ENCODE results near the gene ZBTB8OS. TPM values are rescaled to one million over a fixed set of nuclear protein-coding genes. Genes with fewer than 3 reads are reported as not detected.
"Not testable (repeated sequence)": the region's sequence is repeated elsewhere in the genome, so short reads cannot be mapped to it uniquely, and the experiment has no call there.

ZBTB8OS gene
- 66.2 and 81.1 TPM in 2 replicates for total RNA-seq (2022)
- percentile 76 among the genes with signal in this experiment for Bru-seq, nascent RNA
- percentile 78 among the genes with signal in this experiment for BruChase-seq, experiment 1, labeled RNA remaining after a 6-hour chase
- BruChase-seq, experiment 2, labeled RNA remaining after a 2-hour chase = percentile 85 among the genes with signal in this experiment
- long read RNA-seq, transcript ZBTB8OS-208 (7 exons, 1,601 nt) = major isoform, 28 of 123 reads
- long read RNA-seq, transcript ZBTB8OS-211 (7 exons, 588 nt) = minor isoform, 5 of 123 reads
- long read RNA-seq, transcript ZBTB8OS-202 (7 exons, 598 nt) = minor isoform, 5 of 123 reads
- long read RNA-seq, partial matches to known transcripts = 9 of 123 reads
- long read RNA-seq, other reads (novel, unspliced or antisense) = 69 of 123 reads

DNA sequence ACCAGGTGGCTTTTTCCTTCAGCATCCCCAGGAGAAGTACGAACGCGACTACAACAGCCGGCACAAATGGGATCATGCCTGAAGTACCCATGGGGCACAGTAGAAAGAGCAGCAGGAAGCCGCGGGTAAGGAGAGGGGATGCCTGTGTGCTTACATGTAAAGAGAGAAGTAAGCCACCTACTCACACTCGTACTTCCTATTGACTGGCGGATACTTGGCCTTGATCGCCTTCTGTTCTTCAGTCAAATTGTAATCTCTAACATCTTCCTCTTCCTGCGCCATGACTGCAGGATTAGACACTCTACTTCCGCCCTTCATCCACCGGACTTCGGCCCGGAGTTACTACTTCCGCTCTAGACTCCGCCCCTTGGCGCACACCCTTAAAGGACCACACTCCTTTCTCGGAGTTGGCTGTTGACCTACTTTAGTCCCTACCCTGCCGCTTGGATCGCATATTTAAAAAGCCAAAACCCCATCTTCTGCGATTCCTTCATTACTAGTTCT lies at the start of gene ZBTB8OS:
Gene ZBTB8OS, minus strand, starts transcription at position 303 of the 504 bp plus-strand sequence. Its CDS starts 21 bp downstream, at position 282.
- Mint-ChIP-seq H3K36me3 (ENCODE audit: insufficient read depth, unreplicated experiment) (peaks cover 54% of the 10 kb centered on the region), H3K4me3 (ENCODE audit: unreplicated experiment) (peak within 1 kb of the TSS; percentile 97), H3K27me3 (ENCODE audit: insufficient read depth, unreplicated experiment) (no peaks in the 10 kb centered on the region), H3K27ac (ENCODE audit: low read depth, unreplicated experiment) (peak within 1 kb of the TSS; percentile 100), H3K9me3 (ENCODE audit: unreplicated experiment) (no peaks in the 10 kb centered on the region), H3K4me1 (ENCODE audit: insufficient read depth, unreplicated experiment) (peaks cover 8% of the 10 kb centered on the region)
- intact Hi-C loops (cut with micrococcal nuclease) = loop anchor here (1.0 kb wide), 2 partner anchors 130 to 202 kb away; no protein-coding TSS in a partner anchor
- BruUV-seq (replicated peaks) = no TSS peak
- POLR2A ChIA-PET = interaction anchor here (0.7 to 4.3 kb wide), 26 partner anchors 10 to 470 kb away, joined by 3 to 31 read pairs (median 4); partner anchors contain the start of genes BSDC1, HDAC1, S100PBP and TXLNA
- no peak for TF ChIP-seq CTCF (IDR thresholded peaks at IDR 0.05; ENCODE audit: unreplicated experiment)
- CTCF ChIA-PET = interaction anchor here (0.6 to 1.0 kb wide), 3 partner anchors 22 to 130 kb away, joined by 3 to 5 read pairs (median 4); no protein-coding TSS in a partner anchor
- DNase-seq (ENCODE audit: unreplicated experiment) = peak; percentile 95

DNA sequence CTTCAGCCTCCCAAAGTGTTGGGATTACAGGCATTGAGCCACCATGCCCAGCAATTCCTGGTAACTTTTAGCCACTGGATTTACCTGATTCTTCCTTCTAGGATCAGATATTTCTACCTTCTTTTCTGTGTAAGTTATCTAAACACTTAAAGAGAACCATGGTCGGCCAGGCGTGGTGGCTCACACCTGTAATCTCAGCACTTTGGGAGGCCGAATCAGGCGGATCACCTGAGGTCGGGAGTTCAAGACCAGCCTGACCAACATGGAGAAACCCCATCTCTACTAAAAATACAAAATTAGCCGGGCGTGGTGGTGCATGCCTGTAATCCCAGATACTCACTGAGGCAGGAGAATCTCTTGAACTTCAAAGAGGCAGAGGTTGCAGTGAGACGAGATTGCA lies 46.6 kb upstream of the ZBTB8OS start:
- not testable (repeated sequence) for BruUV-seq (replicated peaks)
- CTCF ChIA-PET = interaction anchor here (0.6 to 2.5 kb wide), 2 partner anchors 15 to 176 kb away, joined by 3 to 10 read pairs; no protein-coding TSS in a partner anchor

DNA sequence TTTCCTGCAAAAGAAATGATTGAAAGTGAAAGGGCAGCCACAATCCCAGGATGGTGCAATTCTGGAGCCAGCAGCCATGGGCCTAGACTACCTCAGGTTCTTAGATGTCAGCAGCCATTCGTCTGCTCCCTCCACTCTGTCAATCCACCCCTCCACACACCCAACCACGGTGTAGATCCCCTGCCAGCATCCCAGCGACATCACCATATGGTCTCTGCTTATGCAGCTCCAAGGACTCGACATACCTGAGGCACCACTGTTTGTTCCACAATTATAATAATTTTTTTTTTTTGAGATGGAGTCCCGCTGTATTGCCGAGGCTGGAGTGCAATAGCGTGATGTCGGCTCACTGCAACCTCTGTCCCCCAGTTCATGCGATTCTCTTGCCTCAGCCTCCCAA lies 45.7 kb upstream of the ZBTB8OS start:
- no peak for DNase-seq (ENCODE audit: unreplicated experiment)
- ChIA-PET CTCF (no interaction called here), POLR2A (no interaction called here)
- Mint-ChIP-seq H3K27me3 (ENCODE audit: insufficient read depth, unreplicated experiment) (no peaks in the 10 kb centered on the region), H3K4me3 (ENCODE audit: unreplicated experiment) (no peak overlapping the region), H3K36me3 (ENCODE audit: insufficient read depth, unreplicated experiment) (peaks cover 6% of the 10 kb centered on the region), H3K27ac (ENCODE audit: low read depth, unreplicated experiment) (no peak overlapping the region), H3K4me1 (ENCODE audit: insufficient read depth, unreplicated experiment) (peaks cover 8% of the 10 kb centered on the region), H3K9me3 (ENCODE audit: unreplicated experiment) (no peaks in the 10 kb centered on the region)
- intact Hi-C loops (cut with micrococcal nuclease) = no loop called here
- BruUV-seq (replicated peaks) = no TSS peak
- no peak for TF ChIP-seq CTCF (IDR thresholded peaks at IDR 0.05; ENCODE audit: unreplicated experiment)

More for the DNA sequence above, 46.6 kb upstream of the ZBTB8OS start:
- H3K9me3 Mint-ChIP-seq (ENCODE audit: unreplicated experiment); POLR2A ChIA-PET; H3K36me3 Mint-ChIP-seq (ENCODE audit: insufficient read depth, unreplicated experiment); intact Hi-C loops (cut with micrococcal nuclease); H3K4me3 Mint-ChIP-seq (ENCODE audit: unreplicated experiment); H3K27ac Mint-ChIP-seq (ENCODE audit: low read depth, unreplicated experiment); DNase-seq (ENCODE audit: unreplicated experiment); H3K27me3 Mint-ChIP-seq (ENCODE audit: insufficient read depth, unreplicated experiment): not testable (repeated sequence)
- peaks cover 16% of the 10 kb centered on the region for H3K4me1 Mint-ChIP-seq (ENCODE audit: insufficient read depth, unreplicated experiment)

DNA sequence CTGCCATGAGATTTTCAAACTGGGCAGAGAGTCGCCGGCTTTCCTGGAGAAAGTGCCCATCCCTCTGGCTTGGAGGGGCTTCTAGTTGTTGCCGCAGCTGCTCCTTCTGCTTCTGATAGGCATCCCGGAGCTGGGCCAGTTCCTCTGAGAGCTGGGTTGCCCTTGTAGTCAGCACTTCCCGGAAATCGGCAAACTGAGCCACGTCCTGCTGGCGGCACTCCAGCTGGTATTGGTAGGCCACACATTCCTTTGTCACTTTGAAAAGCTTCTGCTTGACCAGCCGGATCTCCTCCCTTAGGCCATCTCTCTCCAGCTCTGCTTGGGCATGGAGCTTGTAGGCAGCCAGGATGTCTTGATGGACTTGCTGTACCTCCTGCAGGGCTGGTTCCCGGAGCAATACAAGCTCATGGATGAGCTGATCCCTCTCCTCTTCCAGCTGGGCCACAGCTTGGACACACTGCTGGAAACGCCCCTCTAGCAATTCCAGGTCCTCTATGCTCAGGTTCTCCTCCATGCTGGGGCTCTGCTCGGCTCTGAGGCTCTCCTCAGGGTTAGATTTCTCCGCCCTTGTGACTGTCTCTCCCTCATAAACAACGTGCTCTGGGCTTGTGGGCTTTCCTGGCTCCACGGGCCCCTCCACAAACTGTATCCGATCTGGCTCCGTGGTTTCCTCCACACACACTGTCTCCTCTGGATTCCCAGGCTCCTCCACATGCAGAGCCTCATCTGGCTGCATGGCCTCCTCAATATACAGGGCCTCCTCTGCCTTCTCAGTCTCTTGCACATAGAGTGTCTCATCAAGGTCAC lies 45.0 kb upstream of the ZBTB8OS start:
- Mint-ChIP-seq H3K9me3 (ENCODE audit: unreplicated experiment) (no peaks in the 10 kb centered on the region), H3K4me1 (ENCODE audit: insufficient read depth, unreplicated experiment) (peaks cover 6% of the 10 kb centered on the region), H3K27ac (ENCODE audit: low read depth, unreplicated experiment) (no peak overlapping the region), H3K4me3 (ENCODE audit: unreplicated experiment) (no peak overlapping the region), H3K36me3 (ENCODE audit: insufficient read depth, unreplicated experiment) (peaks cover 6% of the 10 kb centered on the region), H3K27me3 (ENCODE audit: insufficient read depth, unreplicated experiment) (no peaks in the 10 kb centered on the region)
- no peak for TF ChIP-seq CTCF (IDR thresholded peaks at IDR 0.05; ENCODE audit: unreplicated experiment)
- intact Hi-C loops (cut with micrococcal nuclease) = no loop called here
- peak; percentile 24 for DNase-seq (ENCODE audit: unreplicated experiment)
- POLR2A ChIA-PET = interaction anchor here (0.6 kb wide), 2 partner anchors 11 to 41 kb away, joined by 3 read pairs; no protein-coding TSS in a partner anchor
- BruUV-seq (replicated peaks) = no TSS peak
- CTCF ChIA-PET = interaction anchor here (0.6 to 1.6 kb wide), 3 partner anchors 14 to 394 kb away, joined by 3 to 5 read pairs (median 4); no protein-coding TSS in a partner anchor

Measured in MCF 10A (cell line).